Measurements from ENCODE around the gene PLEK. TPM values are rescaled to one million over a fixed set of nuclear protein-coding genes. Genes with fewer than 3 reads are reported as not detected.
A peak's percentile ranks its signal among the peaks of the same experiment; 100 is the strongest.

Gene PLEK
- total RNA-seq, 1 donor from 2014 or later: not detected

DNA sequence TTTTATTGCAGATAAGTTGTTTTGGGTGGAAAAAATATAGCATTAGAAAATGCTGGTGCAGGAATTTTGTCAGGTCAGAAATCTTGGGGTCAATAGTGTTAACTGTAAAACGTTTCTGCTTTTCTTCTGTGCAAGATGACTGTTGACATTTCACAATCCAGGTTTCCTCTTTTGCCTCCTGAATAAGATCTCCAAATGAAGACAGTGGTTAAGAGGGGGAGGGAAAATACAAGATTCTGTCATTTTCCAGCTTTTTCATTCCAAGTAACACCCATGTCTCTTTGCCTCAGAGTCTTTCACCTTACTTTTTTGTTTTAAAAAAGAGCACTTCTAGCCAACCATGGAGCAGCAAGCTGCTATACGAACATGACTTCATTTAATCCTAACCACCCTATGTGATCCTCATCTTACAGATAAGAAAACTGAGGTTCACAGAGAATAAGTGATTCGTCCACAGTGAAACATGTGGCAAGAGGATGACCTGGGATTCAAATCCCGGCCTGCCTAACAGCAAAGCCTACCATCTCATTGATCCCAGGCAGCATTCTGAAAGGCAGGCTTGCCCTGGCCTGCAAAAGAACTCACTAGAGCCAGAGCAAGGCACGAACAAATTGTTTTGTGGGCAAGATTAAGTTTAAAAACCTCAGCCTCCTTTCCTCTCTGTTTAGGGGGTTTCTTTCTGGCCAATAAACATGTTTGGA lies 3.0 kb downstream of the PLEK start:
- DNase-seq (ENCODE audit: low read depth): peak; percentile 67
- no peak for FAIRE-seq
- no peak for TF ChIP-seq CTCF (IDR thresholded peaks at IDR 0.05; ENCODE audit: insufficient read depth, low read length, severe bottlenecking)
- no peaks in the 10 kb centered on the region for H3K36me3 ChIP-seq (ENCODE audit: control insufficient read depth, insufficient read depth, low read length)
- no peaks in the 10 kb centered on the region for H3K27me3 ChIP-seq (ENCODE audit: control insufficient read depth, insufficient read depth, low read length)
- H3K4me3 ChIP-seq (ENCODE audit: low read depth, low read length): no peak overlapping the region

GRCh38 chr2:68368654-68369336 lies 3.7 kb downstream of the PLEK start:
- Histone ChIP-seq H3K36me3 (ENCODE audit: control insufficient read depth, insufficient read depth, low read length) (no peaks in the 10 kb centered on the region), H3K4me3 (ENCODE audit: low read depth, low read length) (no peak overlapping the region), H3K27me3 (ENCODE audit: control insufficient read depth, insufficient read depth, low read length) (no peaks in the 10 kb centered on the region)
- DNase-seq (ENCODE audit: low read depth) (peak; percentile 88), FAIRE-seq (peak; percentile 90)
- TF ChIP-seq CTCF (IDR thresholded peaks at IDR 0.05; ENCODE audit: insufficient read depth, low read length, severe bottlenecking): no peak

GRCh38 chr2:68369337-68369734 lies 4.3 kb downstream of the PLEK start:
- no peak for TF ChIP-seq CTCF (IDR thresholded peaks at IDR 0.05; ENCODE audit: insufficient read depth, low read length, severe bottlenecking)
- no peaks in the 10 kb centered on the region for H3K27me3 ChIP-seq (ENCODE audit: control insufficient read depth, insufficient read depth, low read length)
- DNase-seq (ENCODE audit: low read depth) (no peak), FAIRE-seq (no peak)
- H3K36me3 ChIP-seq (ENCODE audit: control insufficient read depth, insufficient read depth, low read length): no peaks in the 10 kb centered on the region
- no peak overlapping the region for H3K4me3 ChIP-seq (ENCODE audit: low read depth, low read length)

GRCh38 chr2:68371138-68371537 lies 6.1 kb downstream of the PLEK start:
- Histone ChIP-seq H3K27me3 (ENCODE audit: control insufficient read depth, insufficient read depth, low read length) (no peaks in the 10 kb centered on the region), H3K4me3 (ENCODE audit: low read depth, low read length) (no peak overlapping the region), H3K36me3 (ENCODE audit: control insufficient read depth, insufficient read depth, low read length) (no peaks in the 10 kb centered on the region)
- FAIRE-seq (no peak), DNase-seq (ENCODE audit: low read depth) (no peak)
- no peak for TF ChIP-seq CTCF (IDR thresholded peaks at IDR 0.05; ENCODE audit: insufficient read depth, low read length, severe bottlenecking)

DNA sequence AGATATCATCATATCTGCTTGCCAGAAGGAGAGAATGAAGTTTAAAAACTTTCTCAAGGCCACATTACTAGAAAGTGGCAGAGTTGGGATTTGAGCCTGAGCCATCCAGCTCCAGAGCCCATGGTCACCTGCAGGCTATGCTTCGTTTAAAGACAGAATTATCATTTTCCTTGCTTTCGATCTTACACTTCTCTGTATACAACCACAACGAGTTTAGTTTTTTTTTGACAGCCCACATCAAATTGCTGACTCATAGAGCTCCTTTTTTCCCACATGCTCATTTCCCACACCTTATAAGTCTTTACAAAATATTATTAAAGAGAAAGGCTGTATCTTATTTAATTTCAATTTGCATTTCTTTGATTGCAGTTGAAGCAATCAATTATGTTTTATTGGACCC lies 6.5 kb downstream of the PLEK start:
- TF ChIP-seq CTCF (IDR thresholded peaks at IDR 0.05; ENCODE audit: insufficient read depth, low read length, severe bottlenecking): no peak
- DNase-seq (ENCODE audit: low read depth): peak; percentile 9
- H3K4me3 ChIP-seq (ENCODE audit: low read depth, low read length): no peak overlapping the region
- no peaks in the 10 kb centered on the region for H3K36me3 ChIP-seq (ENCODE audit: control insufficient read depth, insufficient read depth, low read length)
- H3K27me3 ChIP-seq (ENCODE audit: control insufficient read depth, insufficient read depth, low read length): no peaks in the 10 kb centered on the region
- no peak for FAIRE-seq
